ENCODE results near the gene CACNA1G. TPM values are rescaled to one million over a fixed set of nuclear protein-coding genes. Genes with fewer than 3 reads are reported as not detected.

Gene CACNA1G
- total RNA-seq, 1 experiment from 2014 or later, result 0.13 TPM

DNA sequence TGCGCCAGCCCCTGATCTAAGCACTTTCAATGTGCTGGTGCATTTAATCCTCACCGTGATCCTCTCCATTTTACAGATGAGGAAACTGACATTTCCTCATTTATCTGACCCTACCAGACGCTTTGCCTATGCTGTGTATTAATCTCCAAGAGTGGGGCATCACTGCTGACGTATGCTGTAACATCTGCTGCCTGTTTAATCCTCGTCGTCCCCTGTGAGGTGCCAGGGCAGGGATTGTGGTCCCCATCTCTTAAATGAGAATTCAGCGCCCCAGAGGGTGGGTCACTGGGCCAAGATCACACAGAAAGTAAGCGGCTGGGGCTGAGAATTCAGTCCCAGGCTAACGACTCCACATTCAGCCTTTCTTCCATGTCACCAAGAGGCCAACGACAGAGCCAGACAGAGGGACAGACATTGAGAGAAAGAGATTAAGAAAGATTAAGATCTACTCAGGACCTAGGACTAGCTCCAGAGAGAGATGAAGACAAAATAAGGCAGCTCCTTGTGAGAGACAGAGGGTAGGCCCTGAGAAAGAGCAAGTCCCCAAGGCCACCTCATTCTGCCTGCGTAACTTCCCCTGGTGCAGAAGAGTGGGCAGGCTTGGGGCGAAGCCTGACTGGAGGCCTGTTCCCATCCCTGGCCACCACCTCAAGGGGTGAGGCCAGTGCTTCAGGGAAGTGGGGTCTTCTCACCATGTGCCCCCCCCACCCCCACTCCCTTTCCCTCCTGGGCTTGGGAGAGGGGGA, 13.5 kb downstream of the CACNA1G start:
- Histone ChIP-seq H3K27ac (no peak overlapping the region), H3K4me1 (replicated peaks) (no peaks in the 10 kb centered on the region), H3K27me3 (replicated peaks) (peaks cover 45% of the 10 kb centered on the region), H3K4me3 (no peak overlapping the region), H3K9me3 (replicated peaks) (no peaks in the 10 kb centered on the region), H3K36me3 (no peaks in the 10 kb centered on the region)
- no peak for DNase-seq (ENCODE audit: low read depth in 1 of 2, low spot score in 2 of 2)

DNA sequence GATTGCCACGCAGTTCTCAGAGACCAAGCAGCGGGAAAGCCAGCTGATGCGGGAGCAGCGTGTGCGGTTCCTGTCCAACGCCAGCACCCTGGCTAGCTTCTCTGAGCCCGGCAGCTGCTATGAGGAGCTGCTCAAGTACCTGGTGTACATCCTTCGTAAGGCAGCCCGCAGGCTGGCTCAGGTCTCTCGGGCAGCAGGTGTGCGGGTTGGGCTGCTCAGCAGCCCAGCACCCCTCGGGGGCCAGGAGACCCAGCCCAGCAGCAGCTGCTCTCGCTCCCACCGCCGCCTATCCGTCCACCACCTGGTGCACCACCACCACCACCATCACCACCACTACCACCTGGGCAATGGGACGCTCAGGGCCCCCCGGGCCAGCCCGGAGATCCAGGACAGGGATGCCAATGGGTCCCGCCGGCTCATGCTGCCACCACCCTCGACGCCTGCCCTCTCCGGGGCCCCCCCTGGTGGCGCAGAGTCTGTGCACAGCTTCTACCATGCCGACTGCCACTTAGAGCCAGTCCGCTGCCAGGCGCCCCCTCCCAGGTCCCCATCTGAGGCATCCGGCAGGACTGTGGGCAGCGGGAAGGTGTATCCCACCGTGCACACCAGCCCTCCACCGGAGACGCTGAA, 15.2 kb downstream of the CACNA1G start:
- no peak for DNase-seq (ENCODE audit: low read depth in 1 of 2, low spot score in 2 of 2)
- H3K27me3 ChIP-seq (replicated peaks), result peaks cover 46% of the 10 kb centered on the region
- no peaks in the 10 kb centered on the region for H3K4me1 ChIP-seq (replicated peaks)
- H3K9me3 ChIP-seq (replicated peaks), result no peaks in the 10 kb centered on the region
- H3K27ac ChIP-seq, result no peak overlapping the region
- no peak overlapping the region for H3K4me3 ChIP-seq
- no peaks in the 10 kb centered on the region for H3K36me3 ChIP-seq

DNA sequence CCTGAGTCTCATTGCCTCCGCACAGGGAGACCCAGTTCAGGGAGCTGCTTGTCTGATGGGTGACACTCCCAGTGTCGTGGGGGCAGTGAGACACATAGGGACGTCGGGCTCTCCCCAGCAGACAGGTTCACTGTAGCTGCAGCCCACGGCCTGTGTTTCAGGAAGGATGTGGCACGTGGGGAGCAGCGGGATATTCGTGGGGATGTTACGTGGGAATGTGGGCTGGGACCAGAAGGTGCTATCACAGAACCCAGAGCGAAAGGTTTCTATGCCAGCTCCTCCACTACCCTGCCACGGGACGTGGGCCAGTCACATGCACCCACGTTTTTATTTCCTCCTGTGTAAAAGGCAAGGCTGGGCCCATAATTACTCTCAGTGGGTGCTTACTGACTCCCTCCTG, 16.3 kb downstream of the CACNA1G start:
- DNase-seq (ENCODE audit: low read depth in 1 of 2, low spot score in 2 of 2), result no peak
- H3K27me3 ChIP-seq (replicated peaks), result peaks cover 49% of the 10 kb centered on the region
- H3K9me3 ChIP-seq (replicated peaks), result 0 out of 2 replicates have a peak, but pooled peaks cover 2% of the 10 kb centered on the region
- no peak overlapping the region for H3K27ac ChIP-seq
- no peak overlapping the region for H3K4me3 ChIP-seq
- no peaks in the 10 kb centered on the region for H3K4me1 ChIP-seq (replicated peaks)
- no peaks in the 10 kb centered on the region for H3K36me3 ChIP-seq

DNA sequence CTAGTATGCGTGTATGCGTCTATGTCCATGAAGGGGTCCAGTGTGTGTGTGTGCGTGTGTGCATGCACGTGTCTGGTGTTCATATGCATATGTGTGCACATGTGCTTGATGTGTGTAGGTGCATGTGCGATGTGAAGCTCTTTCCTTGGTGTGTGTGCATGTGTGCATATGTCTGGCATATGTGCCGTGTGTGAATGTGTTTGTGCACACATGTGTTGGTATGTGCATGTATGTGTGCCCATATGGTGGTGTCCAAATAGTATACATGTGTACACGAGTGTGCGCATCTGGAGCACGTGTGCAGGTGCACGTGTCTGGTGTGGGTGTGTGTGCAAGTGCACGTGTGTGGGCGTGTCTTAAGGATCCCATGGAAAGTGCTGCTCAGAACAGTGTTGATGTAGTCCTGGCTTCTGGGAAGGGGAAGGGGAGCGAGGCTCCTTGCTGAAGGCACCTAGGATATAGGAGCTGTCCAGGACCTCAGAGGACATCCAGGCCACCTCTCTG, 17.0 kb downstream of the CACNA1G start:
- Histone ChIP-seq H3K27me3 (replicated peaks) (peaks cover 54% of the 10 kb centered on the region), H3K4me1 (replicated peaks) (no peaks in the 10 kb centered on the region), H3K9me3 (replicated peaks) (0 out of 2 replicates have a peak, but pooled peaks cover 3% of the 10 kb centered on the region), H3K4me3 (no peak overlapping the region), H3K36me3 (no peaks in the 10 kb centered on the region), H3K27ac (no peak overlapping the region)
- DNase-seq (ENCODE audit: low read depth in 1 of 2, low spot score in 2 of 2), result no peak

DNA sequence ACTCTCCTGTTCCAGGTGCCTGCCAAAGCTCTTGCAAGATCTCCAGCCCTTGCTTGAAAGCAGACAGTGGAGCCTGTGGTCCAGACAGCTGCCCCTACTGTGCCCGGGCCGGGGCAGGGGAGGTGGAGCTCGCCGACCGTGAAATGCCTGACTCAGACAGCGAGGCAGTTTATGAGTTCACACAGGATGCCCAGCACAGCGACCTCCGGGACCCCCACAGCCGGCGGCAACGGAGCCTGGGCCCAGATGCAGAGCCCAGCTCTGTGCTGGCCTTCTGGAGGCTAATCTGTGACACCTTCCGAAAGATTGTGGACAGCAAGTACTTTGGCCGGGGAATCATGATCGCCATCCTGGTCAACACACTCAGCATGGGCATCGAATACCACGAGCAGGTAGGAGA, 17.7 kb downstream of the CACNA1G start:
- no peak overlapping the region for H3K27ac ChIP-seq
- no peak for DNase-seq (ENCODE audit: low read depth in 1 of 2, low spot score in 2 of 2)
- no peak overlapping the region for H3K4me3 ChIP-seq
- H3K27me3 ChIP-seq (replicated peaks), result peaks cover 51% of the 10 kb centered on the region
- H3K9me3 ChIP-seq (replicated peaks), result 0 out of 2 replicates have a peak, but pooled peaks cover 3% of the 10 kb centered on the region
- H3K4me1 ChIP-seq (replicated peaks), result no peaks in the 10 kb centered on the region
- no peaks in the 10 kb centered on the region for H3K36me3 ChIP-seq

DNA sequence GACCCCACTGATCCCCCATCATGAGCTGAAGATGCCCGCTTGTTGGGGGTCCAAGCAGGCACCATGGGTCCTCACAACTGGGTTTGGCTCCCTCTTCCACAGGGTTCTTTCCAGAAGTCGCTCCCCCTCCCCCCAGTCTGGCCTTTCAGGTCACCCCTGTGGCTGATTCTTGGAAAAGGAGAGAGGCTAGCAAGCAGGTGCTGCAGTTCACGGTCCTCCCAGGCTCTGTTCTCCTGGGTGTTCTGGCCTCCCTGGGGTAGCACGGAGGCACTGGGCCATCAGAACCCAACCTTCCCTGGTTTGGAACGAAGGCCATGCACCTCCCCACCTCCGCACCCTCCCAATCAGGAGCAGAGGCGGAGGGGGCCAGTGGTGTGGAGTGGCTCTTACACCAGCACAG, 18.9 kb downstream of the CACNA1G start:
- 0 out of 2 replicates have a peak, but pooled peaks cover 3% of the 10 kb centered on the region for H3K9me3 ChIP-seq (replicated peaks)
- no peaks in the 10 kb centered on the region for H3K4me1 ChIP-seq (replicated peaks)
- H3K36me3 ChIP-seq, result no peaks in the 10 kb centered on the region
- DNase-seq (ENCODE audit: low read depth in 1 of 2, low spot score in 2 of 2), result no peak
- no peak overlapping the region for H3K4me3 ChIP-seq
- peaks cover 48% of the 10 kb centered on the region for H3K27me3 ChIP-seq (replicated peaks)
- no peak overlapping the region for H3K27ac ChIP-seq

DNA sequence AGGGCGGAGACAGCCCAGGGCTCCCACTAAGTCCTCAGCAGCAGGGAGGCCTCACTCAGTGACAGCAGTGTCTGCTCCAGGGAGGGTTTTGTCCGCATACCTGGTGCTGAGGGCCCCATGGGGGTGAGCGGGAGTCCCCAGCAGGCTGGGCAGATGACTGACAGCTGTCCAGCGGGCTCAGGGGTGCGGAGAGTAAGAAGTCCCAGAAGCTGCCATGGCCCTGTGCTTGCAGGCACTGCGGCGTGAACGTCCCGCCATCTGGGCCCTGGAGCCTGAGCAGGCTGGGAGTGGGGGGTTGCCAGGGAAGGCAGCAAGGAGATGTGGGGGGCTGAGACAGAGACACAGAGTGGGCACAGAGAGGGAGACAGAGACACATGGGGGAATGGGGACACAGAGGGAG, 20.1 kb downstream of the CACNA1G start:
- Histone ChIP-seq H3K27me3 (replicated peaks) (peaks cover 48% of the 10 kb centered on the region), H3K4me3 (no peak overlapping the region), H3K36me3 (no peaks in the 10 kb centered on the region), H3K9me3 (replicated peaks) (0 out of 2 replicates have a peak, but pooled peaks cover 3% of the 10 kb centered on the region), H3K27ac (no peak overlapping the region), H3K4me1 (replicated peaks) (no peaks in the 10 kb centered on the region)
- DNase-seq (ENCODE audit: low read depth in 1 of 2, low spot score in 2 of 2), result no peak

DNA sequence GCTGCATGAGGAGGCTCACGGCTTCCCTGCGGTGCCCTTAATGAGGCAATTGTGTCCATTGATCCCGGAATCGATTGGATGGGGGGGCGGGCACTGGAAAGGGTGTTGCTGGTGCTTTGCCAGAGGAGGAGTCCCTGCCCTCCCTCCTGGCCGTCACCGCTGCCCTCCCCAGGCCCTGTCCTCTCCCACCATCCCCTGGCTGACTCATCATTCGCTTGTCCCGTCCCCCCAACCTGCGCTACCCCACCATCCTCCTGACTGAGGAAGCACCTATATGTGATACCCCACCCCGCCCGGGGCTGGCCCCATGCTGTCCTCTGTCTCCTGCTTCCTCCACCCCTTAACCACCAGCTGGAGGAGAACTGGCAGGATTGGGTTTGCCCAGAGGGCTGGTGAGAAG, 20.8 kb downstream of the CACNA1G start:
- no peak overlapping the region for H3K27ac ChIP-seq
- DNase-seq (ENCODE audit: low read depth in 1 of 2, low spot score in 2 of 2), result no peak
- H3K4me1 ChIP-seq (replicated peaks), result no peaks in the 10 kb centered on the region
- no peaks in the 10 kb centered on the region for H3K36me3 ChIP-seq
- peaks cover 46% of the 10 kb centered on the region for H3K27me3 ChIP-seq (replicated peaks)
- 0 out of 2 replicates have a peak, but pooled peaks cover 3% of the 10 kb centered on the region for H3K9me3 ChIP-seq (replicated peaks)
- no peak overlapping the region for H3K4me3 ChIP-seq

DNA sequence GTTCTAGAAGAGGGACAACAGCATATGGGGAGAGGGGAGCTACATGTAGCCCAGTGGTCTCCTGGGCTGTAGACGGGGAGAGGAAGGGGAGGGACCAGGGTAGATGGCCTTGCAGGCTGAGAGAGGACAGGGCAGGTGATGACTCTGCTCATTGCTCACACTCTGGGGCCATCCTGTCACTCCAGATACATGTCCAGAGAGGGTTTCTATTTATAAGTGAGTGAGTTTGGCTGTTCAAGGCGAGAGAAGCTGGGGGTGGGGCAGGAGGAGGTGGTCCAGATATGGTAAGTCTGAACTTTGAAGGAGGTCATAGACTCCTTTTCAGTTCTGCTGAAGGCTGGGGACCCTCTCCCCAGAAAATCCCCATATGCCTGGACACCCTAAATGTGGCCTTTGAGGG, 22.2 kb downstream of the CACNA1G start:
- Histone ChIP-seq H3K4me3 (no peak overlapping the region), H3K36me3 (no peaks in the 10 kb centered on the region), H3K9me3 (replicated peaks) (0 out of 2 replicates have a peak, but pooled peaks cover 3% of the 10 kb centered on the region), H3K4me1 (replicated peaks) (no peaks in the 10 kb centered on the region), H3K27ac (no peak overlapping the region), H3K27me3 (replicated peaks) (peaks cover 31% of the 10 kb centered on the region)
- no peak for DNase-seq (ENCODE audit: low read depth in 1 of 2, low spot score in 2 of 2)

DNA sequence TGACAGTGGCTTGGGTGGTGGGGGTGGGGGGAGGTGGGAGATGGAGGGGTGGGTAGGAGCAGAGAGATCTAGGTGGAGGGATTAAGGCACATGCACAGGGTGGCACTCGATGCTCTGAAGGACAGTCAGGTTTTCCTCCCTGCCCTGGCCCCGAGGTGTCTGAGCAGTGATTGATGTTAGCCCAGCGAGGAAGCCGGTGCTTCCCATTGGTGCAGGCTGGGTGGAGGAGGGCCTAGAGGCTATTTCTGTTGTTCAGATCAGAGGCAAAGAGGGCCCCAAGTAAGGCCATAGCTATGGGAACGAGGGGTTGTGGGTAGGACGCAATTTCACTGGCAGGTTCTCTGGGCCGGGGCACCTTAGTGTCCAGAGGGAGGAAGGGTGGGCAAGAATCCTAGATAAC, 23.1 kb downstream of the CACNA1G start:
- H3K27me3 ChIP-seq (replicated peaks), result peaks cover 25% of the 10 kb centered on the region
- 0 out of 2 replicates have a peak, but pooled peaks cover 3% of the 10 kb centered on the region for H3K9me3 ChIP-seq (replicated peaks)
- H3K4me1 ChIP-seq (replicated peaks), result no peaks in the 10 kb centered on the region
- H3K27ac ChIP-seq, result no peak overlapping the region
- H3K4me3 ChIP-seq, result no peak overlapping the region
- no peak for DNase-seq (ENCODE audit: low read depth in 1 of 2, low spot score in 2 of 2)
- no peaks in the 10 kb centered on the region for H3K36me3 ChIP-seq

DNA sequence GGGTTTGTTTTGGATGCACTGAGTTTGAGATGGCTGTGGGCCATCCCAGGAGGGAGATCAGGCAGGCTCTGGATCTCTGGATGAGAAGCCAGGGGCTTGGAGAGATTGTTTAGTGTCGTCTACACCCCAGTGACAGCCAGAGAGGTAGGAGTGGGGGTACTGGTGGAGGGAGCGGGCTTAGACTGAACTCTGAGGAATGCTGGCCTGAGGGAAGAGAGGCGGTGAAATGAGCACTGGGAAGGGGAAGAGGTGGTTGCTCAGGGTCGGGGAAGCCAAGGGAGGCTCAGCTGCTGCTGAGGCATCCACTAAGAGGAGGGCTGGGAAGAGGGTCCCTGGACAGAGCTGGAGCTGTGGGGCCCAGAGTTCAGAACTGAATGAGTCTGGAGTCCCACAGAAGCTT, 23.6 kb downstream of the CACNA1G start:
- Histone ChIP-seq H3K27me3 (replicated peaks) (peaks cover 20% of the 10 kb centered on the region), H3K36me3 (no peaks in the 10 kb centered on the region), H3K27ac (no peak overlapping the region), H3K4me1 (replicated peaks) (no peaks in the 10 kb centered on the region), H3K4me3 (no peak overlapping the region), H3K9me3 (replicated peaks) (0 out of 2 replicates have a peak, but pooled peaks cover 3% of the 10 kb centered on the region)
- no peak for DNase-seq (ENCODE audit: low read depth in 1 of 2, low spot score in 2 of 2)

DNA sequence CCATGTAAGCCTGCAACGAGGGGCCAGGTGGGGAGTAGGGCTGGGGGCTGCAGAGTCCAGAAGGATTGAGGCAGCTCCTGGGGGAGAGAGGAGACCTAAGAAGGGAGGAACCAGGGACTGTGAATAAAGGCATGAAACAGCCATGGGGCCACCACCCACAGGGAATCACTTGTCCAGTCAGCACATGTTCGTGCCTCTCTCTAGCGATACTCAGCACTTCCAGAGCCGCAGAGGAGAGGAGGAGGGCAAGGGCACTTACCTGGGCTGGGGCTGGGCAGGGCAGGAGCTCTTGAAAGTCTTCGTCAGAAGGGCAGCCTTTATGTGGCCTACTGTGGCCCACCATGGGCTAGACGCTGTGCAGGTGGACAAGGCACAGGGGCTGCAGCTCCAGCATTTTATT, 24.2 kb downstream of the CACNA1G start:
- DNase-seq (ENCODE audit: low read depth in 1 of 2, low spot score in 2 of 2), result no peak
- Histone ChIP-seq H3K27ac (no peak overlapping the region), H3K4me1 (replicated peaks) (no peaks in the 10 kb centered on the region), H3K9me3 (replicated peaks) (0 out of 2 replicates have a peak, but pooled peaks cover 3% of the 10 kb centered on the region), H3K27me3 (replicated peaks) (peaks cover 14% of the 10 kb centered on the region), H3K4me3 (no peak overlapping the region), H3K36me3 (no peaks in the 10 kb centered on the region)

DNA sequence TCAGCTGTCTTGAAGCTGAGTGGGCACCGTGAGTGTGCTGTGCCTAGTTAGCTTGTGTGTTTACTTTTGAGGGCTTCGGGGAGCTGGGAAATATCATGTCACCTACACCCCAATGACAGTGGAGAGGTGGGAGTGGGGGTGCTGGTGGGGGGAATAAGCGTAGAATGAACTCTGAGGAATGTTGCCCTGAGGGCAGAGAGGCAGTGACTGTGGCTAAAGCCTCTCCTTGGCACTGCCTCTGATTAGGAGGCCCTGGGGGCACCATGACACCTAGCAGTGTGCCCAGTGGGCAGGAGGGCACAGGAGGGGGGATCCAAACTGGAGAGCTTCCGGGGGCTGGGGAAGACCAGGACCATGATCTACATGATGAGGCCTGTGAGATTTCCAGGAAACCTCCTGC, 24.8 kb downstream of the CACNA1G start:
- Histone ChIP-seq H3K4me3 (no peak overlapping the region), H3K4me1 (replicated peaks) (no peaks in the 10 kb centered on the region), H3K27ac (no peak overlapping the region), H3K9me3 (replicated peaks) (0 out of 2 replicates have a peak, but pooled peaks cover 3% of the 10 kb centered on the region), H3K27me3 (replicated peaks) (peaks cover 13% of the 10 kb centered on the region), H3K36me3 (no peaks in the 10 kb centered on the region)
- DNase-seq (ENCODE audit: low read depth in 1 of 2, low spot score in 2 of 2), result no peak

DNA sequence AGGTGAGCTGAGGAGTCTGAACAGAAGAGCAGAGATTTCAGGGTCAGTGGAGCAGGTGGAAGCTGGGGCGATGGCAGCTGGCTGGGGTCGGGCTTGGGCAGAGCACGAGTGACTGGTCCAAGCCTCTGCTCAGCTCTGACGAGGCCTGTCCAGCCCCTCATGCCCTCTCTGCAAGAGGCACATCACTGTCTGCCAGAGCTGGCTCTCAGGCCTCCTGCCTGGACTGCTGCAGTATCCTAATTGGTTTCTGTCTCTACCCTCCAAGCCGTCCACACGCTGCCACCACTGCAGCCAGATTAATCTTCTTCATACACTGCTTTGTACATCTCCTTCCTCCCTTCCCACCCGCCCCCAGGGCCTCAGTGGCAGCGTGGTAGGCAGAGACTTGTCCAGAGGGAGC, 25.4 kb downstream of the CACNA1G start:
- no peak for DNase-seq (ENCODE audit: low read depth in 1 of 2, low spot score in 2 of 2)
- Histone ChIP-seq H3K27ac (no peak overlapping the region), H3K4me3 (no peak overlapping the region), H3K36me3 (no peaks in the 10 kb centered on the region), H3K9me3 (replicated peaks) (0 out of 2 replicates have a peak, but pooled peaks cover 3% of the 10 kb centered on the region), H3K27me3 (replicated peaks) (peaks cover 13% of the 10 kb centered on the region), H3K4me1 (replicated peaks) (no peaks in the 10 kb centered on the region)
